HG03045 (cell line): ENCODE data around the gene CDH26.
"Not testable (repeated sequence)": the region's sequence is repeated elsewhere in the genome, so short reads cannot be mapped to it uniquely, and the experiment has no call there.

Source experiments
- ATAC-seq: cut with Tn5 transposase; IDR thresholded peaks from one replicate; pipeline ENCODE4 v1.9.1; 2021; ENCODE audit warnings: mild to moderate bottlenecking, moderate library complexity; ENCODE audit not compliant: unreplicated experiment

CDH26 gene

GRCh38 chr20:60040471-60041162 is 82.4 kb downstream of the CDH26 start:
- ATAC-seq = no peak

- ATAC-seq = not testable (repeated sequence)
These were observed 83.4 kb downstream of the CDH26 start for GRCh38 chr20:60041436-60042165.

GRCh38 chr20:60043435-60043834 is 85.2 kb downstream of the CDH26 start:
- ATAC-seq = no peak

- no peak for ATAC-seq
These were observed 87.8 kb downstream of the CDH26 start for GRCh38 chr20:60046011-60046413.

GRCh38 chr20:60046436-60046835 is 88.2 kb downstream of the CDH26 start:
- no peak for ATAC-seq

GRCh38 chr20:60046860-60047259 is 88.6 kb downstream of the CDH26 start:
- no peak for ATAC-seq

- no peak for ATAC-seq
These were observed 90.7 kb downstream of the CDH26 start for GRCh38 chr20:60048634-60049521.

- no peak for ATAC-seq
These were observed 91.4 kb downstream of the CDH26 start for GRCh38 chr20:60049601-60050000.

- ATAC-seq = no peak
These were observed 92.1 kb downstream of the CDH26 start for GRCh38 chr20:60050193-60050947.

- ATAC-seq = no peak
These were observed 93.7 kb downstream of the CDH26 start for GRCh38 chr20:60051911-60052310.

GRCh38 chr20:60052322-60052721 is 94.1 kb downstream of the CDH26 start:
- ATAC-seq = no peak

- no peak for ATAC-seq
These were observed 95.0 kb downstream of the CDH26 start for GRCh38 chr20:60053125-60053817.

- ATAC-seq = no peak
These were observed 95.6 kb downstream of the CDH26 start for GRCh38 chr20:60053818-60054190.

- ATAC-seq = no peak
These were observed 96.8 kb downstream of the CDH26 start for GRCh38 chr20:60054716-60055634.

GRCh38 chr20:60055740-60056139 is 97.5 kb downstream of the CDH26 start:
- ATAC-seq = no peak

- no peak for ATAC-seq
These were observed 98.3 kb downstream of the CDH26 start for GRCh38 chr20:60056407-60057122.

- no peak for ATAC-seq
These were observed 99.1 kb downstream of the CDH26 start for GRCh38 chr20:60057123-60057865.
